Skeletal muscle satellite cell (primary cell): ENCODE results near the gene HTT.

Source experiments
- H3K27me3 ChIP-seq: 2 replicates; pipeline ENCODE4 v1.7.0; 2013; ENCODE audit warnings: low read length; ENCODE audit not compliant: control insufficient read depth, insufficient read depth
- H3K36me3 ChIP-seq: 2 replicates; pipeline ENCODE4 v1.7.0; 2013; ENCODE audit warnings: mild to moderate bottlenecking, control low read depth, low read length; ENCODE audit not compliant: insufficient read depth
- H3K4me1 ChIP-seq: 2 replicates; pipeline ENCODE4 v1.7.0; 2013; ENCODE audit warnings: low read length; ENCODE audit not compliant: control insufficient read depth, insufficient read depth
- H3K4me2 ChIP-seq: 2 replicates; pipeline ENCODE4 v1.7.0; 2013; ENCODE audit warnings: mild to moderate bottlenecking, low read length
- H3K4me3 ChIP-seq: 2 replicates; pipeline ENCODE4 v1.7.0; 2013; ENCODE audit warnings: low read length
- H3K9ac ChIP-seq: 2 replicates; pipeline ENCODE4 v1.7.0; 2013; ENCODE audit warnings: mild to moderate bottlenecking, low read depth, low read length, moderate library complexity
- H3K9me3 ChIP-seq: replicated peaks from 2 replicates; pipeline ENCODE4 v1.7.0; 2013; ENCODE audit warnings: mild to moderate bottlenecking, control low read depth, low read length

HTT gene

GRCh38 chr4:3112609-3113469 lies 38.4 kb downstream of the HTT start:
- no peaks in the 10 kb centered on the region for H3K9me3 ChIP-seq
- H3K36me3 ChIP-seq: peaks cover 35% of the 10 kb centered on the region
- H3K27me3 ChIP-seq: no peaks in the 10 kb centered on the region
- H3K4me3 ChIP-seq: no peak overlapping the region
- no peak overlapping the region for H3K9ac ChIP-seq
- peak overlapping the region; percentile 1 for H3K4me2 ChIP-seq
- peaks cover 39% of the 10 kb centered on the region for H3K4me1 ChIP-seq

- Histone ChIP-seq H3K4me1 (peaks cover 37% of the 10 kb centered on the region), H3K36me3 (peaks cover 33% of the 10 kb centered on the region), H3K4me3 (no peak overlapping the region), H3K27me3 (no peaks in the 10 kb centered on the region), H3K4me2 (no peak overlapping the region), H3K9me3 (no peaks in the 10 kb centered on the region), H3K9ac (no peak overlapping the region)
Observed at GRCh38 chr4:3114377-3114776, 39.9 kb downstream of the HTT start.

- H3K27me3 ChIP-seq: no peaks in the 10 kb centered on the region
- H3K4me3 ChIP-seq: no peak overlapping the region
- H3K9me3 ChIP-seq: no peaks in the 10 kb centered on the region
- no peak overlapping the region for H3K4me2 ChIP-seq
- no peak overlapping the region for H3K9ac ChIP-seq
- H3K36me3 ChIP-seq: peaks cover 33% of the 10 kb centered on the region
- H3K4me1 ChIP-seq: peaks cover 37% of the 10 kb centered on the region
Observed at GRCh38 chr4:3115637-3116270, 41.3 kb downstream of the HTT start.

GRCh38 chr4:3116955-3117354 lies 42.5 kb downstream of the HTT start:
- peaks cover 30% of the 10 kb centered on the region for H3K4me1 ChIP-seq
- no peak overlapping the region for H3K9ac ChIP-seq
- no peak overlapping the region for H3K4me2 ChIP-seq
- H3K4me3 ChIP-seq: no peak overlapping the region
- peaks cover 33% of the 10 kb centered on the region for H3K36me3 ChIP-seq
- no peaks in the 10 kb centered on the region for H3K27me3 ChIP-seq
- H3K9me3 ChIP-seq: no peaks in the 10 kb centered on the region

GRCh38 chr4:3118312-3118711 lies 43.8 kb downstream of the HTT start:
- Histone ChIP-seq H3K36me3 (peaks cover 33% of the 10 kb centered on the region), H3K4me2 (no peak overlapping the region)

GRCh38 chr4:3119464-3119863 lies 45.0 kb downstream of the HTT start:
- no peak overlapping the region for H3K4me3 ChIP-seq
- H3K27me3 ChIP-seq: no peaks in the 10 kb centered on the region
- H3K9ac ChIP-seq: no peak overlapping the region
- H3K36me3 ChIP-seq: peaks cover 30% of the 10 kb centered on the region
- no peak overlapping the region for H3K4me2 ChIP-seq
- H3K4me1 ChIP-seq: peaks cover 39% of the 10 kb centered on the region
- H3K9me3 ChIP-seq: no peaks in the 10 kb centered on the region

More at GRCh38 chr4:3118312-3118711, 43.8 kb downstream of the HTT start:
- H3K9ac ChIP-seq: no peak overlapping the region
- no peaks in the 10 kb centered on the region for H3K27me3 ChIP-seq
- H3K4me1 ChIP-seq: peaks cover 30% of the 10 kb centered on the region
- no peak overlapping the region for H3K4me3 ChIP-seq
- no peaks in the 10 kb centered on the region for H3K9me3 ChIP-seq

GRCh38 chr4:3121110-3121509 lies 46.6 kb downstream of the HTT start:
- Histone ChIP-seq H3K9me3 (no peaks in the 10 kb centered on the region), H3K4me1 (peaks cover 31% of the 10 kb centered on the region), H3K4me2 (no peak overlapping the region), H3K36me3 (peaks cover 20% of the 10 kb centered on the region), H3K9ac (no peak overlapping the region), H3K27me3 (no peaks in the 10 kb centered on the region), H3K4me3 (no peak overlapping the region)

GRCh38 chr4:3121596-3121995 lies 47.1 kb downstream of the HTT start:
- peaks cover 16% of the 10 kb centered on the region for H3K36me3 ChIP-seq
- no peak overlapping the region for H3K4me2 ChIP-seq

GRCh38 chr4:3122081-3122563 lies 47.6 kb downstream of the HTT start:
- Histone ChIP-seq H3K9me3 (no peaks in the 10 kb centered on the region), H3K27me3 (no peaks in the 10 kb centered on the region), H3K4me2 (peak overlapping the region; percentile 2), H3K4me3 (no peak overlapping the region), H3K9ac (peak overlapping the region; percentile 51), H3K36me3 (peaks cover 20% of the 10 kb centered on the region), H3K4me1 (peaks cover 29% of the 10 kb centered on the region)

More at GRCh38 chr4:3121596-3121995, 47.1 kb downstream of the HTT start:
- H3K4me3 ChIP-seq: no peak overlapping the region
- peaks cover 29% of the 10 kb centered on the region for H3K4me1 ChIP-seq
- H3K27me3 ChIP-seq: no peaks in the 10 kb centered on the region
- no peaks in the 10 kb centered on the region for H3K9me3 ChIP-seq
- peak overlapping the region; percentile 19 for H3K9ac ChIP-seq

GRCh38 chr4:3123181-3123671 lies 48.7 kb downstream of the HTT start:
- Histone ChIP-seq H3K36me3 (peaks cover 22% of the 10 kb centered on the region), H3K4me2 (peak overlapping the region; percentile 12), H3K27me3 (no peaks in the 10 kb centered on the region), H3K9ac (peak overlapping the region; percentile 51), H3K9me3 (no peaks in the 10 kb centered on the region), H3K4me3 (no peak overlapping the region), H3K4me1 (peaks cover 29% of the 10 kb centered on the region)

- Histone ChIP-seq H3K9me3 (no peaks in the 10 kb centered on the region), H3K4me3 (no peak overlapping the region), H3K9ac (peak overlapping the region; percentile 36), H3K4me1 (peaks cover 31% of the 10 kb centered on the region), H3K27me3 (no peaks in the 10 kb centered on the region), H3K36me3 (peaks cover 21% of the 10 kb centered on the region), H3K4me2 (no peak overlapping the region)
Observed at GRCh38 chr4:3124070-3124767, 49.7 kb downstream of the HTT start.
